GM12872 (cell line): ENCODE data around the gene CLDN19.
A peak's percentile ranks its signal among the peaks of the same experiment; 100 is the strongest.

Experiments
- TF ChIP-seq, protein P1 (sequence below): IDR thresholded peaks from 3 replicates; pipeline ENCODE4 v1.5.1; 2011; ENCODE audit warnings: low read depth, mild to moderate bottlenecking, low read length, moderate library complexity; ENCODE audit not compliant: insufficient read depth

Gene CLDN19

DNA sequence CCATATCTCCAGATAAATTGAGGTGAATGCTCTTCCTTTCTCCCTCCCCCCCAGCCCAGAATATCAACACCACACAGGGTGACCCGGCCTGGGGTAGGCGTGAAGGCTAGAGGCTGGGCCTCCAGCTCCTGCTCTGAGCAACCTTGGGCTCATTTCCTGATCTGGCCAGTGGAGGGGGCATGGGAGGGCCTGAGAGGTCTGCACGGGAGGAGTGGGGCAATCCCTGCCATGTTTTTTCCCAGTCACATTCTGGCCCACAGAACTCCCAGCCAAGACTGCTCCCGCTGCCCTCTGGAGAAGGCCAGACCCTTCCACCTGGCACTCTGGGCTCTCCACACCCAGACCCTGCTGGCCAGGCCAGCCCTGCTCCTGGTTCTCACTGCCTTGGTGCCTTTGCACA lies 3.9 kb downstream of the CLDN19 start:
- TF ChIP-seq, protein P1, sequence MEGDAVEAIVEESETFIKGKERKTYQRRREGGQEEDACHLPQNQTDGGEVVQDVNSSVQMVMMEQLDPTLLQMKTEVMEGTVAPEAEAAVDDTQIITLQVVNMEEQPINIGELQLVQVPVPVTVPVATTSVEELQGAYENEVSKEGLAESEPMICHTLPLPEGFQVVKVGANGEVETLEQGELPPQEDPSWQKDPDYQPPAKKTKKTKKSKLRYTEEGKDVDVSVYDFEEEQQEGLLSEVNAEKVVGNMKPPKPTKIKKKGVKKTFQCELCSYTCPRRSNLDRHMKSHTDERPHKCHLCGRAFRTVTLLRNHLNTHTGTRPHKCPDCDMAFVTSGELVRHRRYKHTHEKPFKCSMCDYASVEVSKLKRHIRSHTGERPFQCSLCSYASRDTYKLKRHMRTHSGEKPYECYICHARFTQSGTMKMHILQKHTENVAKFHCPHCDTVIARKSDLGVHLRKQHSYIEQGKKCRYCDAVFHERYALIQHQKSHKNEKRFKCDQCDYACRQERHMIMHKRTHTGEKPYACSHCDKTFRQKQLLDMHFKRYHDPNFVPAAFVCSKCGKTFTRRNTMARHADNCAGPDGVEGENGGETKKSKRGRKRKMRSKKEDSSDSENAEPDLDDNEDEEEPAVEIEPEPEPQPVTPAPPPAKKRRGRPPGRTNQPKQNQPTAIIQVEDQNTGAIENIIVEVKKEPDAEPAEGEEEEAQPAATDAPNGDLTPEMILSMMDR = peak; percentile 38

DNA sequence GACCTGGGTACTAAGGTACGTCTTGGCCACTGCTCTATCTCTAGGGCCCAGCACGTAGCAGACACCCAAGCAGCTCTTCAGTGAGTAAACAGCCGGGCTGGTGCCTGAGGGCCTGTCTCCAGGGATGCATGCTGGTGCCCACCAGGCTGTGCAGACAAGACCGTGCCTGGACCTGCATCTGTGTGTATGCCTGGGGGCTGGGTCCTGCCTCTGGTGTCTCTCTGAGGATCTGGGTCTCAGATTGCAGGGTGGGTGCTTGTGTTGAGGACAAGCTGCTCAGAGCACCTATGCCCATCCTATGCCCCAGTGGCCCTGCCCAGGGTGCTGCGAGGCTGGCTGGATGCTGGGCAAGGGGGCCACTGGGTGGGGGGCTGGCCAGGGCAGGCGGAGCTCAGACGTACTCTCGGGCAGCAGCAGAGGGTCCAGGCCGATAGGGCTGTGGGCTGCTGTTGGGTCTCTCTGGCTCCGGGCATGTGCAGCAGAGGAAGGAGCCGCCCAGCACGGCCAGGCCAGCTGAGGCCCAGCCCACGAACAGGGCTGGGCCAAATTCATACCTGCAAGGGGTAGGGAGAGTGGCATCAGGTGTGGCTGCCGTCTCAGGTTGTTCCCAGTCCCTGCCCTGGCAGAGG lies 4.4 kb downstream of the CLDN19 start:
- TF ChIP-seq, protein P1 = no peak

DNA sequence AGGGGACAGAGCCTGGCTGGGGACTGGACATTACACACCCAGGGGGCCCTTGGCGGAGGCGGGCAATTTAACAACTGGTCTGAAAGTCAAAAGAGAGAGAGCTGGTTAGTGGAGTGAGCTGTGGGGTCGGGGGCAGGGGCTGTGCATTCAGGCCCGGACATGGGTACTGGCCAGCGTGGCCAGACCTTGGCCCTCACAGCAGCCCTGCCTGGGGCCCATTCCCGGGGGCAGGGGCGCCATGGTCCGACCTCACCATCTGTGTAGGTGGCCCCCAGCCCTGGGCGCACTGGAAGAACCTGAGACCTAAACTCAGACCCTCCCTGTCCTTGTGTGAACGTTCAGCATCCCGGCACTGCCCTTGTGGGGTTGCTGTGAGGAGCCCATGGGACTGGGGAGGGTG lies 5.0 kb downstream of the CLDN19 start:
- TF ChIP-seq, protein P1 = no peak

DNA sequence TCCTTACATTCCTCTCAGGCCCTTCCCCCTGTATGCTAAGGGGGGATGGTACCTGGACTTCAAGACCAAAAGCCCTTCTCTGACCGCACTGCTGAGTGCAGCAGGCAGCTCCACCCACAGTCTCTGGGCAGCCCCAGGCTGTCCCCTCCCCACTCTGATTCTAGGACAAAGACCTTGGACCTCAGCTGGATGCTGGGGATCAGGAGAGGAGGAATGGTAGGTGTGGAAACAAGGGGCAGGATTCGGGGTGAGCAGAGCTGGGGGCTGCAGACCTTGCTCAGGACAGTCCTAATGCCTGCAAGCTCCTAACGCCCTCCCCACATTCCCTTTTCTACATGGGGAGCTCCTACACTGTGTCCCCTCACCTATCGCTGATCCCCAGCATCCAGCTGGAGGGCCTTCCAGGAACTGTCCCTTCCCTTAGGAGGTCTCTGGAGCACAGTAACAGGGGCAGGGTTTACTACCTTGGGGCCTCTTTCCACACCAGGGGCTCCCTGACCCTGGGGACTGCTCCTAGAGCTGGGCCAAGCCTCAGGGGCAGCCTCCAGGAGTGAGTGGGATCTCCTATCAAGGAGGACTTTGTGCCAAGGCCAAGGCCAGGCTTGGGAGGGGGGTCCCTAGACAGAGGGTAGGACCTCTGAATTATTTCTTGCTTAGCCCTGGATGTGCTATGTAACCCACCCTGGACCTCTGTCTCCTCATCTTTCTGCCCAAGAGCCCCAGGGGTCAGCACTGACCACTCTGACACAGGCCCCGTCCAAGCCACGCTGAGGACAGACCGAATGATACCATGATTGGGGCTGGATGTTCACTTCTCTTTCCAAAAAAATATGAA lies 5.6 kb downstream of the CLDN19 start:
- TF ChIP-seq, protein P1 = no peak

DNA sequence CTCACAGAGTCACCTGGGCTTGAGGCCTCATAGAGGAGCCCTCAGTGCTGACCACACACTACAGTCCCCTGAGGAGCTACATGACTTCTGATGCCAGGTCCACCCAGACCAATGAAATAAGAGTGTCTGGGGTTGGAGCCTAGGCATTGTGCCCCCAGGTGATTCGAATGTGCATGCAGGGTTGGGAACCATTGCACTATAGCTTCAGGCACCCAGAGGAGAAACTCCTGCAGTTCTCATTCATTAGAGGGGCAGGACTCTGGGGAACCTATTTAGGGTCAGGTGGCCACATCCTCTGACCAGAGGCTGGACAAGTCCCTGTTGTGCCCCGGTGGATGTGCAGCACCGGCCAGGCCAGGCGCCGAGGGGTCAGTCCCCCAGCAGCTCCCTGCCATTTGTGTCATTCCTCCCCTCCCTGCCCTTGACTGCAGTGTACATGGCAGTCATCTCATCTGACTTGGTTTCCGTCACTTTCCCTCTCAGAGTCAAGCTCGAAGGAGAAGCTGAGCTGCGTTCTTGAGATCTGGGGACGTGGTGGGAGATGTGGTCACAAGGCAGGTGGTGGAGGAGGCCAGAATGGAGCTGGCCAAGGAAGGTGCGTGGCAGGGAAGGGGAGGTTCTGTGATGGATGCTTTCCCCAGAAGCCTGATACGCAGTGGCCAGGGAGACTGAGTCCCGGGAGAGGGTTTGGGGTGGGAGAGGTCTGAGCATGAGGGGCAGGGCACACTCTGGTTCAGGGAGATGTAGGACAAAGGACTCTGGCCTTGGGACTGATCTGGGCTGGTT lies 6.4 kb downstream of the CLDN19 start:
- TF ChIP-seq, protein P1 = no peak

DNA sequence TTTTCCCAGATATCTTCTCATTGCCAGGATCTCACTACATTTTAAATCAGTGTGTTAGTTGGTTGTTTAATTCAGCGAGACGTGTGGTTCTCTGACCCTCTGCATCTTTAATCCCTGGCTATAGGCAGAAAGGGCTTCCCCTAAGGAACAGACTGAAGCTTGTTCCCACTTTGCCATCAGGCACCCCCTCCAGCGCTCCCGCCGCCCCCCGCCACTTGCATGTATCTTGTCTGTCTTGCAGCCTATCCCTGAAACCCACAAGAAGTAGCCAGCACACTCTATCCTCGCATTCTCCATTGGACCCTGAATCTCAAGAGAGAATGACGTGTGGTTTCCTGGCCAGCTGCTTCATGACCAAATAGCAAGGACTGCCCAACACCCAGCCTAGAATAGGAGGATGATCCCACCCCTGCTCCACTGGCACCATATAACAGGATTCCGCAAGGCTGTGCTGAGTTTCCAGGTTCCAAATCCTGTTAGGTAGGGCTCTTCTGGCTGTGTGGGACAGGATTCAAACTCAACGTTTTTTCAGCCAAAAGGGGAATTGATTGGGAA lies 7.8 kb downstream of the CLDN19 start:
- TF ChIP-seq, protein P1 = no peak

DNA sequence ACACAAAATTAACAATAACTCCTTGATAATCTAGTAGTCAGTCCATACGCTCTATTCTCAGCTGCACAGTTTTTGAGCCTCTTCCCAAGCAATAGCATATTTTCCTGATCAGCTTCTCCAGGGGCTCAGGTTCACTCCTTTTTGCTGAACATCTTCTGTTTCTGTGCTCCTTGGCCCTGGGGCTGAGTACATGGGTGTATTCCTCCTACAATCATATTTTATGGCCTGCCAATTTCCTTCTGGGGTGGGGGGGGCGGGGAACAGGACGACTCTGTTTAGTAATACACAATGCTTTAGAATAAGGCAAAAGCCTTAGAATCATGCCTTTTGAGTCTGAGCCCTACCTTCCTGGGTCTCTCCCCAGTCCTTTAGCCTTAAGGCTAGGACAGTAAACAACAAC lies 8.5 kb downstream of the CLDN19 start:
- TF ChIP-seq, protein P1 = no peak
